HG02970 (cell line): ENCODE measurements around the gene PCGF5.
"Not testable (repeated sequence)": the region's sequence is repeated elsewhere in the genome, so short reads cannot be mapped to it uniquely, and the experiment has no call there.

Source experiments
- ATAC-seq: cut with Tn5 transposase; IDR thresholded peaks from one replicate; pipeline ENCODE4 v1.9.1; 2021; ENCODE audit warnings: mild to moderate bottlenecking, moderate library complexity, moderate number of reproducible peaks; ENCODE audit not compliant: unreplicated experiment, low FRiP score

PCGF5 gene

DNA sequence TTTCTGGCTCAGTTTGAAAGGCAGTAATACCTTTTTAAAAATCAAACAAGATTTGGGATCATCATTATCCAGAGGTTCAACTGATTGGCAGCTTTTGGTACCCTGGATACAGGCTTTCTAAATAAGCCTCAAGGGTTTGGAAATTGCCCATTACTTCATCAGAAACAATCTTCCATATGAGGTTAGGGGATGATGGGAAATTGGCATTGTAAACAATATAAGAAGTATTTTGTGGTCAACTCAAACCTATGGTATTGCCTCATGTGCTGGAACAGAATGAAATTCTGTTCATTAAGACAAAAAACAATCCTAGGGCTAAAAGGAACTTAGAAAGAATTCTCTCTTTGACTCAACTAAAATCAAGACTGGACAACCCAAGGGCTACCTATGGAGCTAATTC lies 97.1 kb downstream of the PCGF5 start:
- ATAC-seq: no peak

DNA sequence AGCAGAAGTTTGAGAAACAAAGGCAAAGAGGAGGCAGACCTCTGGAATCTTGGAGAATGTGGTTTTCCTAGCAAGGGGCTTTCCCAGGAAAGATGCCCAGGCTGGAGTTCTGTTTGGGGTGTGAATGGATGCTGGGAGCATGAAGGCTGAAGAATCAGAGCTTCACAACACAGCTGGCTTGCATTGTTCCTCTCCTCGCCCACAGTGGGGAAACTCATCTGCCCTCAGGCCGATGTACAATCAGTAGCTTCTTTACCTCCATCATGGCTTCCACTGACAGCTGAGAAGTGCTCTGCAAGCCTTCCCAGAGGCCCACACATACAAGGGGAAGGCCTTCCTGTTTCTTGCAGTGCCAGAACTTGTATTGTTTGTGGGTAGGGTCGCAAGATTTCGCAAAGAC lies 98.9 kb downstream of the PCGF5 start:
- no peak for ATAC-seq

DNA sequence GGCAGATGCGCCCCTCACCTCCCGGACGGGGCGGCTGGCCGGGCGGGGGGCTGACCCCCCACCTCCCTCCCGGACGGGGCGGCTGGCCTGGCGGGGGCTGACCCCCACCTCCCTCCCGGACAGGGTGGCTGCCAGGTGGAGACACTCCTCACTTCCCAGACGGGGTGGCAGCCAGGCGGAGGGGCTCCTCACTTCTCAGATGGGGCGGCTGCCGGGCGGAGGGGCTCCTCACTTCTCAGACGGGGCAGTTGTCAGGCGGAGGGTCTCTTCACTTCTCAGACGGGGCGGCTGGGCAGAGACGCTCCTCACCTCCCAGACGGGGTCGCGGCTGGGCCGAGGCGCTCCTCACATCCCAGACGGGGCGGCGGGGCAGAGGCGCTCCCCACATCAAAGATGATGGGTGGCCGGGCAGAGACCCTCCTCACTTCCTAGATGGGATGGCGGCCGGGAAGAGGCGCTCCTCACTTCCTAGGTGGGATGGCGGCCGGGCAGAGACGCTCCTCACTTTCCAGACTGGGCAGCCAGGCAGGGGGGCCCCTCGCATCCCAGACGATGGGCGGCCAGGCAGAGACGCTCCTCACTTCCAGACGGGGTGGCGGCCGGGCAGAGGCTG lies 102.9 kb downstream of the PCGF5 start:
- not testable (repeated sequence) for ATAC-seq

DNA sequence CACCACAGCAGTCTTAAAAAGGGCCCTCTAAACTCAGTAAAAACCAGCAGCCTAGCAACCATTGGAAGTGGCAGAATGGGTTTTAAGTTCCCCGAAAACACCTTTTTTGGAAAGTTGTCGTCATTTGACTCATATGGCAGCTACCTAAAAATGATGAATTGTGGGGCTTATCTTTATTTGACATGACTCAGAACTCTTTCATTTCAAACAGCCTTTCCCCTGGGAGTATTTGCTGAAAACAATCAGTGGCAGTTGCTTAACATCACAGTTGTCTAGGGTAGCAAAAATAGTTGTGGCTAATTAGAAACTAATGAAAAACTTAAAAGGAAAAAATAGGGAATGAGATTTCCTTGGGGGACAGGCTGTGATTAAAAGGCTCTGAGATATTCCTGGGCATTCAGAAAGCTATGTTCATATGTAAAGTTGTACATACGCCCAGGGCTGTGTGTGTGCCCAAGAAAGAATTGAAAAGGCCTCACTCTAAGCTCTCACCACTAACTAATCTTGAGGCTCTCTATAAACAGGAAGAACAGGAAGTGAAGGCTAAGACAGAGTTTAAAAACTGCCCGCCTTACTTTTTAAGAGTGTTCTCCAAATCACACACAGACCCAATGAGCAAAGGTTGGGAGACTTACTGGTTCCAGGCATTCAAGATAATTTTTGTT lies 108.0 kb downstream of the PCGF5 start:
- ATAC-seq: no peak
